DOHH2 (cell line): ENCODE measurements around the gene ARPC4.

Experiments
- CTCF ChIP-seq: fragments of 200-600 bp; sonication (generic); IDR thresholded peaks from one replicate; pipeline ENCODE4 v1.5.1; 2014; ENCODE audit warnings: antibody characterized with exemption, mild to moderate bottlenecking, low read depth, low read length; ENCODE audit not compliant: poor library complexity, severe bottlenecking
- EZH2phosphoT487 ChIP-seq: fragments of 200-600 bp; sonication (generic); IDR thresholded peaks from 2 replicates; pipeline ENCODE4 v1.6.1; 2017; ENCODE audit warnings: borderline replicate concordance, mild to moderate bottlenecking, antibody characterized with exemption, low read length, moderate library complexity, mixed read lengths

GRCh38 chr3:9782770-9783169 is 10.1 kb upstream of the ARPC4 start:
- peak; percentile 45 for TF ChIP-seq CTCF
- TF ChIP-seq EZH2phosphoT487, result no peak
